ENCODE measurements around the gene SPATA1. TPM values are rescaled to one million over a fixed set of nuclear protein-coding genes. Genes with fewer than 3 reads are reported as not detected.

SPATA1 gene
- total and polyA plus RNA-seq, 12 donors = 0.22 to 2.9 (median 1.5) TPM

GRCh38 chr1:84598846-84599741 lies 92.9 kb downstream of the SPATA1 start:
- DNase-seq (no peak), ATAC-seq (peak in 3 of 8 donors; percentile 38 to 79 (median 48))
- H3K36me3 ChIP-seq = no peaks in the 10 kb centered on the region
- no peaks in the 10 kb centered on the region for H3K27me3 ChIP-seq
- H3K4me3 ChIP-seq = no peak overlapping the region
- intact Hi-C loops (cut with DNase I) = no loop called here
- H3K4me1 ChIP-seq = peaks cover 0 to 36% (median 20%) of the 10 kb centered on the region in 9 donors
- WGBS, 2 donors = 55 to 60% methylated on average over 5 of the region's 5 CpGs
- H3K27ac ChIP-seq = peak overlapping the region in 5 of 10 donors; percentile 15 to 59 (median 48)
- H3K9me3 ChIP-seq = peaks cover 0 to 11% (median 0%) of the 10 kb centered on the region in 11 donors
- TF ChIP-seq CTCF (IDR thresholded peaks at IDR 0.05) = no peak

GRCh38 chr1:84600796-84601195 lies 94.6 kb downstream of the SPATA1 start:
- H3K27ac ChIP-seq = no peak overlapping the region
- ATAC-seq = no peak
- H3K9me3 ChIP-seq = peaks cover 0 to 15% (median 0%) of the 10 kb centered on the region in 11 donors
- no peaks in the 10 kb centered on the region for H3K36me3 ChIP-seq
- H3K27me3 ChIP-seq = no peaks in the 10 kb centered on the region
- no peak overlapping the region for H3K4me3 ChIP-seq
- H3K4me1 ChIP-seq = peaks cover 0 to 41% (median 21%) of the 10 kb centered on the region in 9 donors
- intact Hi-C loops (cut with DNase I) = loop anchor here in 9 of 10 donors (5.0 to 10.0 kb wide), 10 partner anchors 96 to 668 kb away; partner anchors contain the start of genes PRKACB (in 3 of the 9), GNG5 (in 2 of the 9), SPATA1 (in 2 of the 9) and RPF1 (in 1 of the 9)
- TF ChIP-seq CTCF (IDR thresholded peaks at IDR 0.05) = no peak
- DNase-seq = no peak
- 82% methylated on average over 5 of the region's 5 CpGs for WGBS, 2 donors

GRCh38 chr1:84603223-84603622 lies 97.0 kb downstream of the SPATA1 start:
- Histone ChIP-seq H3K27me3 (no peaks in the 10 kb centered on the region), H3K27ac (peak overlapping the region in 9 of 10 donors; percentile 11 to 83 (median 66)), H3K4me1 (peaks cover 0 to 41% (median 21%) of the 10 kb centered on the region in 9 donors), H3K9me3 (peaks cover 0 to 24% (median 0%) of the 10 kb centered on the region in 11 donors), H3K4me3 (peak overlapping the region in 6 of 10 donors; percentile 31 to 49 (median 46)), H3K36me3 (no peaks in the 10 kb centered on the region)
- WGBS, 2 donors = 21 to 38% methylated on average over 2 of the region's 2 CpGs
- ATAC-seq (peak in 7 of 8 donors; percentile 25 to 77 (median 39)), DNase-seq (no peak)
- TF ChIP-seq CTCF (IDR thresholded peaks at IDR 0.05) = no peak
- intact Hi-C loops (cut with DNase I) = loop anchor here in 9 of 10 donors (5.0 to 10.0 kb wide), 10 partner anchors 98 to 671 kb away; partner anchors contain the start of genes PRKACB (in 3 of the 9), GNG5 (in 2 of the 9), SPATA1 (in 2 of the 9) and RPF1 (in 1 of the 9)
